HCEC 1CT (cell line): ENCODE measurements around the gene CDC42EP1.
"Not testable (repeated sequence)": the region's sequence is repeated elsewhere in the genome, so short reads cannot be mapped to it uniquely, and the experiment has no call there.

Experiments
- DNase-seq: peaks from one replicate; pipeline ENCODE4 v3.0.0-alpha.2; 2017

Gene CDC42EP1

GRCh38 chr22:37559901-37560607 lies at the start of gene CDC42EP1:
CDC42EP1 (plus strand) TSS chr22:37560480; CDS start chr22:37566350, 5,870 bp downstream.
- DNase-seq: peak; percentile 54

GRCh38 chr22:37511395-37512104 lies 48.7 kb upstream of the CDC42EP1 start:
- DNase-seq: no peak

- no peak for DNase-seq
These were observed 45.7 kb upstream of the CDC42EP1 start for GRCh38 chr22:37514526-37515051.

- no peak for DNase-seq
These were observed 44.4 kb upstream of the CDC42EP1 start for GRCh38 chr22:37515901-37516300.

- DNase-seq: no peak
These were observed 43.8 kb upstream of the CDC42EP1 start for GRCh38 chr22:37516456-37516855.

- DNase-seq: no peak
These were observed 42.3 kb upstream of the CDC42EP1 start for GRCh38 chr22:37517826-37518450.

- DNase-seq: no peak
These were observed 41.6 kb upstream of the CDC42EP1 start for GRCh38 chr22:37518509-37519267.

- DNase-seq: no peak
These were observed 40.7 kb upstream of the CDC42EP1 start, which contains the start of gene CARD10 for GRCh38 chr22:37519268-37520195. CARD10 (minus strand) TSS chr22:37519415; CDS start chr22:37519200, 215 bp downstream.

- no peak for DNase-seq
These were observed 39.5 kb upstream of the CDC42EP1 start for GRCh38 chr22:37520776-37521191.

GRCh38 chr22:37521236-37521739 lies 39.0 kb upstream of the CDC42EP1 start:
- DNase-seq: no peak

GRCh38 chr22:37522482-37522881 lies 37.8 kb upstream of the CDC42EP1 start:
- DNase-seq: no peak

- DNase-seq: peak; percentile 83
These were observed 35.1 kb upstream of the CDC42EP1 start for GRCh38 chr22:37525073-37525745.

GRCh38 chr22:37525746-37526350 lies 34.4 kb upstream of the CDC42EP1 start:
- no peak for DNase-seq

GRCh38 chr22:37526376-37526775 lies 33.9 kb upstream of the CDC42EP1 start:
- DNase-seq: no peak

- DNase-seq: not testable (repeated sequence)
These were observed 33.1 kb upstream of the CDC42EP1 start for GRCh38 chr22:37527081-37527752.

GRCh38 chr22:37527952-37528351 lies 32.3 kb upstream of the CDC42EP1 start:
- not testable (repeated sequence) for DNase-seq

GRCh38 chr22:37529652-37530345 lies 30.5 kb upstream of the CDC42EP1 start:
- DNase-seq: no peak

- peak; percentile 86 for DNase-seq
These were observed 26.3 kb upstream of the CDC42EP1 start for GRCh38 chr22:37533995-37534394.

GRCh38 chr22:37534445-37534844 lies 25.8 kb upstream of the CDC42EP1 start:
- DNase-seq: no peak
